Osteoblast (primary cell): Measurements from ENCODE around the gene RGS18. TPM values are rescaled to one million over a fixed set of nuclear protein-coding genes. Genes with fewer than 3 reads are reported as not detected.

ENCODE experiments used
- DNase-seq: peaks from one replicate; pipeline ENCODE4 v3.0.0; 2011; ENCODE audit warnings: low spot score, mixed read lengths; ENCODE audit not compliant: insufficient read length; ENCODE audit errors: missing footprints
- H2AFZ ChIP-seq: 2 replicates; pipeline ENCODE4 v1.6.0; 2011; ENCODE audit warnings: mild to moderate bottlenecking, low read length
- H3K27ac ChIP-seq: 2 replicates; pipeline ENCODE4 v1.5.1; 2011; ENCODE audit warnings: mild to moderate bottlenecking, low read depth, low read length, moderate library complexity
- H3K27me3 ChIP-seq: 2 replicates; pipeline ENCODE4 v1.6.0; 2012; ENCODE audit warnings: mild to moderate bottlenecking, control low read depth, inconsistent platforms, low read length, moderate library complexity; ENCODE audit not compliant: insufficient read depth
- H3K36me3 ChIP-seq: 2 replicates; pipeline ENCODE4 v1.5.1; 2011; ENCODE audit warnings: mild to moderate bottlenecking, low read length, control low read depth, moderate library complexity; ENCODE audit not compliant: insufficient read depth
- H3K4me1 ChIP-seq: 2 replicates; pipeline ENCODE4 v1.5.1; 2011; ENCODE audit warnings: mild to moderate bottlenecking, low read length, control low read depth, moderate library complexity; ENCODE audit not compliant: insufficient read depth
- H3K4me2 ChIP-seq: 2 replicates; pipeline ENCODE4 v1.6.0; 2011; ENCODE audit warnings: mild to moderate bottlenecking, low read length; ENCODE audit not compliant: insufficient read depth
- H3K4me3 ChIP-seq: fragments of 200-600 bp; sonication (generic); 3 replicates; pipeline ENCODE4 v1.5.1; 2012; ENCODE audit warnings: mild to moderate bottlenecking, low read length, inconsistent platforms; ENCODE audit not compliant: insufficient read depth
- H3K79me2 ChIP-seq: 2 replicates; pipeline ENCODE4 v1.6.0; 2012; ENCODE audit warnings: mild to moderate bottlenecking, low read length, control low read depth, inconsistent platforms; ENCODE audit not compliant: insufficient read depth
- H3K9me3 ChIP-seq: 2 replicates; pipeline ENCODE4 v1.5.1; 2011; ENCODE audit warnings: low read depth, low read length, control low read depth
- H4K20me1 ChIP-seq: 2 replicates; pipeline ENCODE4 v1.6.0; 2012; ENCODE audit warnings: mild to moderate bottlenecking, low read length, control low read depth; ENCODE audit not compliant: insufficient read depth
- CTCF ChIP-seq: IDR thresholded peaks from 2 replicates; pipeline ENCODE4 v1.5.1; 2011; ENCODE audit warnings: mild to moderate bottlenecking, low read depth, low read length, moderate library complexity; ENCODE audit errors: extremely low read depth
- total RNA-seq: library from RNA; depleted of rRNA; stranded (reverse); fragments of >200 nt; gene quantifications from 2 replicates; pipeline ENCODE4 v1.2.3, GENCODE V29; 2012

RGS18 gene
- total RNA-seq, 1 donor, result 0.36 TPM

DNA sequence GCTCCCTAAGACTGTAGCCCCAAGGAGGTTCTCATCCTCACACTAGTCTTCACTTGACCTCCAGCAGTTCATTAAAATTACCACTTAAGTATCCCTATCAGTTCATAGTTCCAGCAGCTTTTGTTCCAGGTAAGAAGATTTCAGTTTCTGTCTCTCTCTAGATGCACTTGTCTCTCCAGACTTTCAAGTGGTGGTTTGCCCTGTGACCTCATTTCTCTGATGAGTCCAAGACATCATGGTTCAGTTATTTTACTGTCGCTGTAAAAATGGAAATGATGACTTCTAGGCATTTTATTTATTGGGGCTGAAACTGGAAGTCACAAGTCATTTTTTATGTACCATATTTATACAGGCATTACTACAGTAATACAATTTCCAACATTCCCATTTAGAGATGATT lies 17.9 kb upstream of the RGS18 start:
- H3K4me1 ChIP-seq, result no peaks in the 10 kb centered on the region
- DNase-seq, result no peak
- no peaks in the 10 kb centered on the region for H3K9me3 ChIP-seq
- H3K79me2 ChIP-seq, result no peaks in the 10 kb centered on the region
- no peak overlapping the region for H3K4me2 ChIP-seq
- no peak overlapping the region for H3K4me3 ChIP-seq
- H3K27ac ChIP-seq, result no peak overlapping the region
- H3K27me3 ChIP-seq, result no peaks in the 10 kb centered on the region
- no peaks in the 10 kb centered on the region for H3K36me3 ChIP-seq
- no peak for TF ChIP-seq CTCF
- H4K20me1 ChIP-seq, result no peaks in the 10 kb centered on the region
- no peak overlapping the region for H2AFZ ChIP-seq

- Histone ChIP-seq H3K4me3 (no peak overlapping the region), H4K20me1 (no peaks in the 10 kb centered on the region), H3K36me3 (no peaks in the 10 kb centered on the region), H3K9me3 (no peaks in the 10 kb centered on the region), H3K79me2 (no peaks in the 10 kb centered on the region), H3K27ac (peak overlapping the region; percentile 32), H3K4me2 (no peak overlapping the region), H3K4me1 (no peaks in the 10 kb centered on the region), H3K27me3 (no peaks in the 10 kb centered on the region), H2AFZ (peak overlapping the region; percentile 32)
- TF ChIP-seq CTCF, result no peak
- DNase-seq, result no peak
Measured at GRCh38 chr1:192147221-192147620, 11.0 kb upstream of the RGS18 start.

GRCh38 chr1:192147696-192148095 lies 10.6 kb upstream of the RGS18 start:
- H3K9me3 ChIP-seq, result no peaks in the 10 kb centered on the region
- no peaks in the 10 kb centered on the region for H3K27me3 ChIP-seq
- no peaks in the 10 kb centered on the region for H3K4me1 ChIP-seq
- H3K36me3 ChIP-seq, result no peaks in the 10 kb centered on the region
- no peak for DNase-seq
- no peak overlapping the region for H3K4me2 ChIP-seq
- no peaks in the 10 kb centered on the region for H3K79me2 ChIP-seq
- TF ChIP-seq CTCF, result no peak
- H3K4me3 ChIP-seq, result no peak overlapping the region
- H2AFZ ChIP-seq, result no peak overlapping the region
- H4K20me1 ChIP-seq, result no peaks in the 10 kb centered on the region
- peak overlapping the region; percentile 32 for H3K27ac ChIP-seq

DNA sequence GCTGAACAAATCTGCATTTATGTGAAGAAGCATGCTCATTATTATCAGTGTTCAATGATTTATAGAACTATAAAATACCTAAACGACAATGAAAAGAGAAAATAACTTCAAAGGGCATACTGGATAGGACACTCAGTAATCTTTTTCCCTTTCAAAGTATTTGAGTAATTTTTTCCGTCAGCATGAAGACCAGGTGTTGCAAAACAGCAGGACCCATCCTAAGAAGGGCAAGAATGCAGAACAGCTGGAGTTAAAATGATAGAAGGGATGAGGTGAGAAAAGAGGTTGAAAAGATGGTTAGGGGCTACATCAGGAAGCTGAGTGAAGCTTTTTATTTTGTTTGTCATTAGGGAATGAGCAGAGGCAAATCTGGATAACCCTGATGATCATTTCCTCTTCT lies 7.1 kb upstream of the RGS18 start:
- no peaks in the 10 kb centered on the region for H3K79me2 ChIP-seq
- no peaks in the 10 kb centered on the region for H4K20me1 ChIP-seq
- TF ChIP-seq CTCF, result no peak
- no peaks in the 10 kb centered on the region for H3K9me3 ChIP-seq
- no peaks in the 10 kb centered on the region for H3K4me1 ChIP-seq
- H3K36me3 ChIP-seq, result no peaks in the 10 kb centered on the region
- no peak overlapping the region for H2AFZ ChIP-seq
- no peak for DNase-seq
- no peak overlapping the region for H3K27ac ChIP-seq
- no peaks in the 10 kb centered on the region for H3K27me3 ChIP-seq
- H3K4me3 ChIP-seq, result no peak overlapping the region
- no peak overlapping the region for H3K4me2 ChIP-seq
